GM12892 (cell line): Measurements from ENCODE around the gene FGG.

Source experiments
- POLR2A ChIP-seq: IDR thresholded peaks from 2 replicates; pipeline ENCODE4 v1.6.1; 2011; ENCODE audit warnings: low read depth, low read length, control low read depth
- TAF1 ChIP-seq: IDR thresholded peaks from 2 replicates; pipeline ENCODE4 v1.6.1; 2011; ENCODE audit warnings: low read depth, mild to moderate bottlenecking, control low read depth, low read length, borderline replicate concordance

GRCh38 chr4:154595807-154596206 is 16.6 kb downstream of the FGG start:
- TF ChIP-seq POLR2A (no peak), TAF1 (no peak)
